Suprapubic skin (tissue), 4 donors: ENCODE data around the gene ZNF467. TPM values are rescaled to one million over a fixed set of nuclear protein-coding genes. Genes with fewer than 3 reads are reported as not detected.

ENCODE experiments used
- DNase-seq, 2 donors: peaks; one replicate each; pipeline ENCODE4 v3.0.0-alpha.2; 2019; ENCODE audit warnings: low spot score in 2 of 2
- H3K27ac ChIP-seq: fragments of 200-600 bp; sonication (generic); one replicate; pipeline ENCODE4 v1.5.1; 2019
- H3K27me3 ChIP-seq: fragments of 200-600 bp; sonication (generic); one replicate; pipeline ENCODE4 v1.5.1; 2019
- H3K36me3 ChIP-seq: fragments of 200-600 bp; sonication (generic); one replicate; pipeline ENCODE4 v1.5.1; 2019
- H3K4me1 ChIP-seq: fragments of 200-600 bp; sonication (generic); one replicate; pipeline ENCODE4 v1.5.1; 2019
- H3K4me3 ChIP-seq: fragments of 200-600 bp; sonication (generic); one replicate; pipeline ENCODE4 v1.5.1; 2019; ENCODE audit warnings: mild to moderate bottlenecking
- H3K9me3 ChIP-seq: fragments of 200-600 bp; sonication (generic); one replicate; pipeline ENCODE4 v1.5.1; 2019
- CTCF ChIP-seq, 2 donors: fragments of 200-600 bp in 1 of 2; fragments of 450-650 bp in 1 of 2; sonication (generic) in 1 of 2; IDR thresholded peaks; one replicate each; pipeline ENCODE4 v1.5.1; 2016 to 2019; ENCODE audit warnings: antibody characterized with exemption in 2 of 2, mild to moderate bottlenecking in 1 of 2, moderate library complexity in 1 of 2
- EP300 ChIP-seq: sonication (generic); formaldehyde crosslinking; IDR thresholded peaks from one replicate; pipeline ENCODE4 v1.6.1; 2017; ENCODE audit warnings: antibody characterized with exemption
- POLR2A ChIP-seq, 2 donors: fragments of 450-650 bp; IDR thresholded peaks; one replicate each; pipeline ENCODE4 v1.6.1; 2017; ENCODE audit warnings: antibody characterized with exemption in 2 of 2, mild to moderate bottlenecking in 2 of 2, moderate library complexity in 2 of 2
- POLR2AphosphoS5 ChIP-seq, 3 donors: sonication (generic); formaldehyde crosslinking; IDR thresholded peaks; one replicate each; pipeline ENCODE4 v1.6.1; 2017; ENCODE audit warnings: antibody characterized with exemption in 3 of 3
- WGBS: methylation state at CpG from one replicate; pipeline ENCODE4 v1.1.5; 2018; 5-methylcytosine and 5-hydroxymethylcytosine counted together
- total RNA-seq, 4 donors: library from RNA; depleted of rRNA; stranded (reverse); fragments of >200 nt; gene quantifications; one replicate each; pipeline ENCODE4 v1.1.0, GENCODE V29; 2016

The ZNF467 gene
- total RNA-seq, 4 donors from 2014 or later = 2.9 to 10.8 (median 4.6) TPM

DNA sequence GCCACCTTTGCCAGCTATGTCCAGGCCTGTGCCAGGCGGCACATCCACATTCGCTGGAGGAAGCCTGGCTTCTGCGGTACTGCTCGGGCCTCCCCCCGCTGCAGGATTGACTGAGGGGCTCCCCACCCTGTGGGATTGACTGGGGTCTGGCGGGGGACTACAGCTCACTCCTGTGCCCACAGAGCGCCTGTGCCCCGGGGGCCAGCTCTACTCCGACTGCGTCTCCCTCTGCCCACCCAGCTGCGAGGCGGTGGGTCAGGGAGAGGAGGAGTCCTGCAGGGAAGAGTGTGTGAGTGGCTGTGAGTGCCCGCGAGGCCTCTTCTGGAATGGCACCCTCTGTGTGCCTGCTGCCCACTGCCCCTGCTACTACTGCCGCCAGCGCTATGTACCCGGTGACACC lies 6.7 kb upstream of the ZNF467 start:
- Histone ChIP-seq H3K9me3 (no peaks in the 10 kb centered on the region), H3K27ac (no peak overlapping the region), H3K4me3 (no peak overlapping the region), H3K27me3 (peaks cover 4% of the 10 kb centered on the region), H3K36me3 (no peaks in the 10 kb centered on the region), H3K4me1 (peaks cover 7% of the 10 kb centered on the region)
- no peak for DNase-seq
- no peak for TF ChIP-seq EP300
- TF ChIP-seq POLR2AphosphoS5 (IDR thresholded peaks at IDR 0.05) = no peak
- TF ChIP-seq POLR2A (IDR thresholded peaks at IDR 0.05) = no peak
- TF ChIP-seq CTCF (IDR thresholded peaks at IDR 0.05) = no peak
- WGBS = 95% methylated on average over 16 of the region's 17 CpGs

- no peak for TF ChIP-seq POLR2AphosphoS5 (IDR thresholded peaks at IDR 0.05)
- no peak for TF ChIP-seq CTCF (IDR thresholded peaks at IDR 0.05)
- no peak for TF ChIP-seq POLR2A (IDR thresholded peaks at IDR 0.05)
- TF ChIP-seq EP300 = no peak
- no peaks in the 10 kb centered on the region for H3K9me3 ChIP-seq
- no peak overlapping the region for H3K4me3 ChIP-seq
- WGBS = 94% methylated on average over 4 of the region's 4 CpGs
- H3K27me3 ChIP-seq = peaks cover 4% of the 10 kb centered on the region
- peaks cover 11% of the 10 kb centered on the region for H3K4me1 ChIP-seq
- H3K36me3 ChIP-seq = no peaks in the 10 kb centered on the region
- no peak overlapping the region for H3K27ac ChIP-seq
- DNase-seq = no peak
Measured at GRCh38 chr7:149779502-149779805, 6.1 kb upstream of the ZNF467 start.

DNA sequence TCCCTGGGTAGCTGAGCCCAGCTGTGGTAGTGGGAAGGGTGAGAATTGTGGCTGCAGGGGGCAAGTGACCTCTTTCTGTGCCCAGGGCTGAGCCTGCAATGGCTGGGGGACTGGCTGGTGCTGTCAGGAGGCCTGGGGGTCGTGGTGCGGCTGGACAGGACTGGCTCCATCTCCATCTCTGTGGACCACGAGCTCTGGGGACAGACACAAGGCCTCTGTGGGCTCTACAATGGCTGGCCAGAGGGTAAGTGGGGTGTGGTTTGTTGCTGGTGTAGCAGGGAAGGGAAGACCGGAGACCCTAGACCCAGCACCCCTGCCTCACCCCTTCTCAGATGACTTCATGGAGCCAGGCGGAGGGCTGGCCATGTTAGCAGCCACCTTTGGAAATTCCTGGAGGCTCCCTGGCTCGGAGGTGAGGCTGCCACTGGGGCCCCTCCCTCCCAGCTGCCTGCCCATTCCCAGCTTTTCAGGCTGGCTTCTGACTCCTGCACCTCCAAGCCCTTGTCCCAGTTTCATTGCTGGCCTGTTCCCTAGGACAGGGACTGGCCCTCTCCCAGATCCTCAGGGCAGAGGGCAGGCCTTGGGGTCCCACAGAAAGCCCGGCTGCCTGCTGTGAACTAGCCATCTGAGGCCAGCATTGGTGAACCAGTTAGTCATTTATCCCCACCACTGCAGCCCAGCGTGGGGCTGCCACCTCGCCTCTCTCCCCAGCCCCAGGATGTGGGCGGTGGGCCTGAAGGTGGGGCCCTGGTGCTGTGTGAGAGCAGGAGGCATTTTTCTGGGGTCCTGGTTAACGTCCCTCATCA lies 5.5 kb upstream of the ZNF467 start:
- Histone ChIP-seq H3K9me3 (no peaks in the 10 kb centered on the region), H3K36me3 (no peaks in the 10 kb centered on the region), H3K4me1 (peaks cover 16% of the 10 kb centered on the region), H3K4me3 (no peak overlapping the region), H3K27me3 (peaks cover 4% of the 10 kb centered on the region), H3K27ac (no peak overlapping the region)
- 74% methylated on average over 10 of the region's 11 CpGs for WGBS
- no peak for TF ChIP-seq CTCF (IDR thresholded peaks at IDR 0.05)
- no peak for TF ChIP-seq POLR2A (IDR thresholded peaks at IDR 0.05)
- no peak for TF ChIP-seq EP300
- no peak for DNase-seq

GRCh38 chr7:149778327-149778637 lies 4.9 kb upstream of the ZNF467 start:
- Histone ChIP-seq H3K4me3 (no peak overlapping the region), H3K4me1 (peaks cover 17% of the 10 kb centered on the region), H3K27me3 (peaks cover 4% of the 10 kb centered on the region), H3K27ac (no peak overlapping the region), H3K36me3 (no peaks in the 10 kb centered on the region), H3K9me3 (no peaks in the 10 kb centered on the region)
- 69% methylated on average over 5 of the region's 5 CpGs for WGBS
- DNase-seq = no peak
- TF ChIP-seq CTCF (IDR thresholded peaks at IDR 0.05) (no peak), POLR2A (IDR thresholded peaks at IDR 0.05) (no peak), EP300 (no peak), POLR2AphosphoS5 (IDR thresholded peaks at IDR 0.05) (no peak)

DNA sequence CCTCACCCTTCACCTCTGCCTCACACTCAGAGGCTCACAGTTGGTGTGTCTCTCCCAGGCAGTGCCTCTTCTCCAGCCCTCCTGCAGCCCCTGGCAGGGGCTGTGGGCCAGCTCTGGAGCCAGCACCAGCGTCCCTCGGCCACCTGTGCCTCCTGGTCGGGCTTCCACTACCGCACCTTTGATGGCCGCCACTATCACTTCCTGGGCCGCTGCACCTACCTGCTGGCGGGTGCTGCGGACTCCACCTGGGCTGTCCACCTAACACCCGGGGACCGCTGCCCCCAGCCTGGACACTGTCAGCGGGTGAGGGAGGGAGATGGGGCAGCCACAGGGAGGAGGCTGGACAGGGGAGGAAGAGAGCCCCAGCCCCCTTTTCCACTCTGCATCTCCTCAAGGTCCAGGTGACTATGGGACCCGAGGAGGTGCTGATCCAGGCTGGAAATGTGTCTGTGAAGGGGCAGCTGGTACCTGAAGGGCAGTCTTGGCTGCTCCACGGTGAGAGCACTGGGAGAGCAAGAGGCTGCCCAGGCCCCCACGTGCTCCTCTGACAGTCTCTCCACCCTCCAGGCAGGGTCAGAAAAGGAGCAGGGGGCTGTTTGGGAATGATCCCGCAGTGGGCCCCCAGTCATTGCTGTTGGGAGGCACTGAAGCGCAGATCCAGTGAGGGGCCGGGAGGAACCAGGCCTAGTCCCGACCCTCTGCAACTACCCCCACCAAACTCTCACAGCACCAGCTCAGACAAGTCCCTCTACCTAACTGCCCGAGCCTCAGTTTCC lies 4.4 kb upstream of the ZNF467 start:
- WGBS = 88% methylated on average over 5 of the region's 19 CpGs
- Histone ChIP-seq H3K27ac (no peak overlapping the region), H3K4me1 (peaks cover 22% of the 10 kb centered on the region)

More for the DNA sequence above, 4.4 kb upstream of the ZNF467 start:
- Histone ChIP-seq H3K36me3 (no peaks in the 10 kb centered on the region), H3K9me3 (no peaks in the 10 kb centered on the region), H3K27me3 (peaks cover under 1% of the 10 kb centered on the region), H3K4me3 (no peak overlapping the region)
- no peak for TF ChIP-seq POLR2AphosphoS5 (IDR thresholded peaks at IDR 0.05)
- no peak for TF ChIP-seq EP300
- no peak for TF ChIP-seq POLR2A (IDR thresholded peaks at IDR 0.05)
- TF ChIP-seq CTCF (IDR thresholded peaks at IDR 0.05) = no peak
- no peak for DNase-seq
